H1 (cell line): ENCODE results near the gene DKKL1. TPM values are rescaled to one million over a fixed set of nuclear protein-coding genes. Genes with fewer than 3 reads are reported as not detected.

Source experiments
- CTCF ChIA-PET: fragments of 300-600 bp; sonication (Branson Sonifier 250); formaldehyde crosslinking; loops from one replicate; lab custom pipeline; 2021; ENCODE audit not compliant: partially characterized antibody; lab: Charles Lee
- POLR2A ChIA-PET: fragments of 300-600 bp; sonication (Branson Sonifier 250); formaldehyde crosslinking; loops from one replicate; lab custom pipeline; 2021; ENCODE audit warnings: inconsistent platforms; ENCODE audit not compliant: partially characterized antibody; lab: Charles Lee
- DNase-seq, 2 experiments: peaks; one replicate each; pipeline versions ENCODE4 v3.0.0 to v3.0.0-alpha.2; 2010 to 2022; ENCODE audit warnings: low spot score in 2 of 2, low read depth in 1 of 2, mixed read lengths in 1 of 2
- FAIRE-seq: peaks from 2 replicates; lab custom pipeline; 2011; peaks lifted over from hg19 to GRCh38; lab: Jason Lieb, UNC
- H2AFZ ChIP-seq: 2 replicates; pipeline ENCODE4 v1.8.1; 2012; ENCODE audit warnings: low read length, inconsistent platforms
- H2AK5ac ChIP-seq: 2 replicates; pipeline ENCODE4 v1.6.1; 2013; ENCODE audit warnings: low read depth, low read length
- H2BK120ac ChIP-seq: replicated peaks from 2 replicates; pipeline ENCODE3; 2013; ENCODE audit warnings: low read depth, low read length, inconsistent platforms
- H2BK12ac ChIP-seq: 2 replicates; pipeline ENCODE4 v1.6.1; 2013; ENCODE audit warnings: low read depth, low read length
- H2BK15ac ChIP-seq: 2 replicates; pipeline ENCODE4 v1.6.1; 2013; ENCODE audit warnings: low read length
- H2BK20ac ChIP-seq: 2 replicates; pipeline ENCODE4 v1.6.1; 2013; ENCODE audit warnings: low read length
- H2BK5ac ChIP-seq: 2 replicates; pipeline ENCODE4 v1.6.1; 2013; ENCODE audit warnings: low read depth, low read length
- H3K14ac ChIP-seq: 2 replicates; pipeline ENCODE4 v1.6.1; 2013; ENCODE audit warnings: inconsistent platforms; ENCODE audit not compliant: insufficient read length
- H3K18ac ChIP-seq: 2 replicates; pipeline ENCODE4 v1.6.1; 2013; ENCODE audit warnings: low read length; ENCODE audit errors: extremely low read depth
- H3K23ac ChIP-seq: 2 replicates; pipeline ENCODE4 v1.6.1; 2013; ENCODE audit warnings: inconsistent platforms; ENCODE audit not compliant: insufficient read length
- H3K23me2 ChIP-seq: 2 replicates; pipeline ENCODE4 v1.6.1; 2013; ENCODE audit warnings: low read depth, low read length
- H3K27ac ChIP-seq: 2 replicates; pipeline ENCODE4 v1.6.1; 2011; ENCODE audit warnings: low read depth, low read length, inconsistent platforms
- H3K27me3 ChIP-seq, 4 experiments: replicated peaks in 1 of 4; 1 replicate in 1 of 4; 2 replicates in 3 of 4; pipeline versions ENCODE4 v1.6.1 to v1.8.1; 2011 to 2013; ENCODE audit warnings: low read length in 3 of 4, mild to moderate bottlenecking in 3 of 4, inconsistent platforms in 2 of 4, mixed read lengths in 2 of 4, moderate library complexity in 1 of 4; ENCODE audit not compliant: control insufficient read depth in 3 of 4, insufficient read depth in 3 of 4; ENCODE audit errors: extremely low read depth in 1 of 4
- H3K36me3 ChIP-seq, 4 experiments: 2 replicates each; pipeline versions ENCODE4 v1.6.1 to v1.8.1; 2011 to 2013; ENCODE audit warnings: mild to moderate bottlenecking in 4 of 4, low read length in 3 of 4, moderate library complexity in 2 of 4, control low read depth in 1 of 4, inconsistent platforms in 1 of 4; ENCODE audit not compliant: insufficient read depth in 4 of 4, control insufficient read depth in 2 of 4
- H3K4ac ChIP-seq: replicated peaks from 2 replicates; pipeline ENCODE3; 2013; ENCODE audit warnings: low read length, low read depth, mixed read lengths, inconsistent platforms; ENCODE audit not compliant: insufficient read length
- H3K4me1 ChIP-seq, 4 experiments: replicated peaks in 1 of 4; 1 replicate in 1 of 4; 2 replicates in 3 of 4; pipeline versions ENCODE4 v1.6.1 to v1.8.1; 2011 to 2013; ENCODE audit warnings: low read length in 3 of 4, inconsistent platforms in 2 of 4, mixed read lengths in 1 of 4; ENCODE audit not compliant: insufficient read depth in 4 of 4, control insufficient read depth in 3 of 4
- H3K4me2 ChIP-seq, 2 experiments: 2 replicates each; pipeline versions ENCODE4 v1.6.1 to v1.8.1; 2011 to 2013; ENCODE audit warnings: low read depth in 2 of 2, low read length in 2 of 2, control low read depth in 1 of 2, inconsistent platforms in 1 of 2, mild to moderate bottlenecking in 1 of 2; ENCODE audit not compliant: insufficient read depth in 1 of 2
- H3K4me3 ChIP-seq, 4 experiments: fragments of 200-600, 300-600 bp in 1 of 4; sonication (generic), shearing (Covaris generic), sonication (Bioruptor Twin) in 1 of 4; 2 replicates each; pipeline versions ENCODE4 v1.5.1 to v1.8.1; 2011 to 2016; ENCODE audit warnings: low read length in 4 of 4, low read depth in 3 of 4, control low read depth in 2 of 4, inconsistent platforms in 2 of 4, mild to moderate bottlenecking in 2 of 4, mixed read lengths in 1 of 4, moderate library complexity in 1 of 4; ENCODE audit not compliant: insufficient read depth in 2 of 4; ENCODE audit errors: extremely low read depth in 1 of 4
- H3K56ac ChIP-seq: replicated peaks from 2 replicates; pipeline ENCODE3; 2013; ENCODE audit warnings: low read depth, mild to moderate bottlenecking, mixed read lengths, low read length, inconsistent platforms; ENCODE audit not compliant: insufficient read length
- H3K79me1 ChIP-seq: 2 replicates; pipeline ENCODE4 v1.6.1; 2013; ENCODE audit warnings: low read depth, low read length, control low read depth
- H3K79me2 ChIP-seq, 2 experiments: 2 replicates each; pipeline versions ENCODE4 v1.6.1 to v1.8.1; 2012 to 2013; ENCODE audit warnings: low read length in 2 of 2, mild to moderate bottlenecking in 2 of 2, inconsistent platforms in 1 of 2; ENCODE audit not compliant: insufficient read depth in 2 of 2, control insufficient read depth in 1 of 2
- H3K9ac ChIP-seq, 4 experiments: replicated peaks in 1 of 4; 1 replicate in 1 of 4; 2 replicates in 3 of 4; pipeline versions ENCODE4 v1.6.1 to v1.8.1; 2011 to 2013; ENCODE audit warnings: low read depth in 3 of 4, low read length in 3 of 4, control low read depth in 2 of 4, mild to moderate bottlenecking in 2 of 4, moderate library complexity in 2 of 4, inconsistent platforms in 1 of 4; ENCODE audit errors: extremely low read depth in 1 of 4
- H3K9me3 ChIP-seq, 2 experiments: 2 replicates each; pipeline versions ENCODE4 v1.6.1 to v1.8.1; 2012 to 2013; ENCODE audit warnings: mild to moderate bottlenecking in 2 of 2, moderate library complexity in 2 of 2, control low read depth in 1 of 2, inconsistent platforms in 1 of 2, low read depth in 1 of 2, low read length in 1 of 2, mixed read lengths in 1 of 2; ENCODE audit not compliant: insufficient read depth in 2 of 2
- H4K20me1 ChIP-seq, 2 experiments: replicated peaks in 1 of 2; 2 replicates each; pipeline versions ENCODE3 to v1.8.1; 2011 to 2013; ENCODE audit warnings: inconsistent platforms in 2 of 2, low read length in 2 of 2, mild to moderate bottlenecking in 1 of 2; ENCODE audit not compliant: insufficient read depth in 2 of 2, control insufficient read depth in 1 of 2
- H4K5ac ChIP-seq: 2 replicates; pipeline ENCODE4 v1.6.1; 2013; ENCODE audit warnings: low read length, low read depth, mixed read lengths, inconsistent platforms; ENCODE audit not compliant: insufficient read length
- H4K8ac ChIP-seq: 2 replicates; pipeline ENCODE4 v1.8.0; 2013; ENCODE audit warnings: mild to moderate bottlenecking, moderate library complexity, low read length, inconsistent platforms; ENCODE audit not compliant: insufficient read depth; ENCODE audit errors: extremely low read depth
- H4K91ac ChIP-seq: replicated peaks from 2 replicates; pipeline ENCODE3; 2013; ENCODE audit warnings: low read length, mixed read lengths, inconsistent platforms; ENCODE audit not compliant: insufficient read length
- GABPA ChIP-seq: IDR thresholded peaks from 2 replicates; pipeline ENCODE4 v1.6.1; 2011; ENCODE audit warnings: mild to moderate bottlenecking, low read length, moderate library complexity, borderline replicate concordance; ENCODE audit not compliant: insufficient read depth
- NANOG ChIP-seq: IDR thresholded peaks from 2 replicates; pipeline ENCODE4 v1.6.1; 2011; ENCODE audit warnings: low read length, low read depth, mild to moderate bottlenecking, inconsistent platforms; ENCODE audit not compliant: insufficient read depth, poor library complexity, severe bottlenecking
- POLR2A ChIP-seq, 2 experiments: IDR thresholded peaks; 1 replicate in 1 of 2; 2 replicates in 1 of 2; pipeline ENCODE4 v1.6.1; 2011; ENCODE audit warnings: low read depth in 2 of 2, low read length in 2 of 2, mild to moderate bottlenecking in 2 of 2; ENCODE audit errors: control extremely low read depth in 1 of 2
- POU5F1 ChIP-seq: IDR thresholded peaks from 2 replicates; pipeline ENCODE4 v1.6.1; 2011; ENCODE audit warnings: low read depth, mild to moderate bottlenecking, low read length, moderate library complexity
- SIX5 ChIP-seq: IDR thresholded peaks from 2 replicates; pipeline ENCODE4 v1.6.1; 2011; ENCODE audit warnings: mild to moderate bottlenecking, low read depth, low read length
- TAF1 ChIP-seq: IDR thresholded peaks from 2 replicates; pipeline ENCODE4 v1.6.1; 2011; ENCODE audit warnings: mild to moderate bottlenecking, low read depth, low read length
- TEAD4 ChIP-seq: IDR thresholded peaks from 2 replicates; pipeline ENCODE4 v1.6.1; 2012; ENCODE audit warnings: low read depth, low read length, inconsistent platforms, mixed read lengths
- polyA plus RNA-seq, 7 experiments: library from polyadenylated mRNA; depleted of rRNA in 3 of 7; stranded (reverse) in 5 of 7; unstranded in 2 of 7; fragments of >200 nt in 5 of 7; fragments of 200-250 nt in 2 of 7; gene quantifications; 1 replicate in 5 of 7; 2 replicates in 1 of 7; 4 replicates in 1 of 7; pipeline versions ENCODE4 v1.2.1 to v1.2.3, GENCODE V29; 2011 to 2013; ENCODE audit warnings: missing spikeins in 2 of 7, mixed read lengths in 2 of 7
- total RNA-seq: library from RNA; stranded (reverse); fragmentation: NEBNext Ultra II Directional; extraction: Animal tissue kit (Norgen Biotek cat#: 25700); gene quantifications from 2 replicates; pipeline ENCODE4 v1.2.1, GENCODE V29; 2021

DKKL1 gene
- total and polyA plus RNA-seq, 2 of the 8 experiments (the other 6 are each of a cell fraction or from before 2014, with no cell fraction given): 2.6 to 6.8 TPM

DNA sequence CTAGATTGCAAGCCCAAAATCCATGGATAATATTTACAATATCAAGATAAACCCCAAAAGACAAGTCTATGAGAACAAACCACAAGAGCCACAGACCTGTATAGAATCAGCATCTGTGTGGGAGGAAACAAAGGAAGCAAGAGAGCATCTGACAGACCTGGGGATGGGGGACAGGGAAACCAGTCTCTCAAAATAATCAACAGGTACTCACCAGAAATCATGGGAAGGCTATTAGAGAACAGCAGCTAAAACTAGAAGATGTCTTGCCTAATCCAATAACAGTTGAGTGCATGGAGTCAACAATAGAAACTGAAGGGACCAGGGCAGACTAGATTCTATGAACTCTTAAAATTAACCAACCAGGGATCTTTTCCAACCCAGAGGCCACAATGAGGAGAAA is 47.4 kb upstream of the DKKL1 start:
- peaks cover 0 to 9% of the 10 kb centered on the region in 2 experiments; a peak in 1 of 4 replicates for H3K9me3 ChIP-seq
- no peaks in the 10 kb centered on the region for H3K79me1 ChIP-seq
- no peak overlapping the region for H2BK5ac ChIP-seq
- no peaks in the 10 kb centered on the region for H3K36me3 ChIP-seq
- no peak overlapping the region for H3K56ac ChIP-seq
- ChIA-PET POLR2A (interaction anchor here (1.1 kb wide), 1 partner anchor 21 kb away, joined by 3 read pairs; no protein-coding TSS in a partner anchor), CTCF (interaction anchor here (0.6 to 3.3 kb wide), 5 partner anchors 12 to 257 kb away, joined by 3 to 14 read pairs (median 4); no protein-coding TSS in a partner anchor)
- no peak overlapping the region for H3K27ac ChIP-seq
- no peak overlapping the region for H4K8ac ChIP-seq
- no peak overlapping the region for H3K4me2 ChIP-seq
- H4K5ac ChIP-seq: no peak overlapping the region
- H2BK12ac ChIP-seq: no peak overlapping the region
- no peak for FAIRE-seq
- no peak overlapping the region for H2BK15ac ChIP-seq
- no peak overlapping the region for H4K91ac ChIP-seq
- H3K4me1 ChIP-seq: no peaks in the 10 kb centered on the region
- no peak for TF ChIP-seq TAF1
- no peak for TF ChIP-seq NANOG
- TF ChIP-seq POU5F1: no peak
- TF ChIP-seq TEAD4: no peak
- no peak for TF ChIP-seq SIX5
- no peak for TF ChIP-seq POLR2A (IDR thresholded peaks at IDR 0.05; ENCODE audit: control extremely low read depth in 1 of 2, low read depth in 2 of 2, low read length in 2 of 2)
- TF ChIP-seq GABPA: no peak
- H2AFZ ChIP-seq: no peak overlapping the region
- no peaks in the 10 kb centered on the region for H3K79me2 ChIP-seq
- H2BK20ac ChIP-seq: no peak overlapping the region
- no peak overlapping the region for H3K9ac ChIP-seq
- H4K20me1 ChIP-seq: no peaks in the 10 kb centered on the region
- H3K4ac ChIP-seq: no peak overlapping the region
- H3K27me3 ChIP-seq: no peaks in the 10 kb centered on the region
- H3K4me3 ChIP-seq: no peak overlapping the region
- H3K23me2 ChIP-seq: no peaks in the 10 kb centered on the region
- no peak for DNase-seq
- no peak overlapping the region for H3K18ac ChIP-seq
- no peak overlapping the region for H3K14ac ChIP-seq
- H3K23ac ChIP-seq: no peak overlapping the region
- no peak overlapping the region for H2AK5ac ChIP-seq
- no peak overlapping the region for H2BK120ac ChIP-seq
